ENCODE results near the gene RIT2.

RIT2 gene

DNA sequence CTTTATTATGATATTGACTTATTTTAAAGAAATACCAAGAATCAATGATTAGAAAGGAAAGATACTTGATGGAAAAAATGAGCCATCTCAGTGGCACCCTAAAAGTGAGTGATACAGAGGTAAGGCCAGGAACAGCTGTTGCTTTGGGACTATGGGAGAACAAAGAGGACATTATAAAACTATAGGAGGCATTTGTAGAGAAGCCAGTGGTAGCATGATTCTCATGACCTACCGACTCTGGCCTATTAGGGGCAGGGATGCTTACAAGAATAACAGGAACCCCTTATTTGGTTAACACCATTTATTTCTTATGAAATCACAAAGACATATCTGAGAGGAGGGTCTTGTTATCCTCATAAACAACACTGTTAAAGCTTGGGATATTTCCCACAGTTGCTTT is 162.2 kb downstream of the RIT2 start:
- Histone ChIP-seq H3K9me3 (ENCODE audit: insufficient read depth, low read depth, low read length) (no peaks in the 10 kb centered on the region), H3K27ac (ENCODE audit: low read length) (no peak overlapping the region), H3K36me3 (ENCODE audit: insufficient read depth, low read depth, low read length) (no peaks in the 10 kb centered on the region), H3K9ac (ENCODE audit: low read depth, low read length) (no peak overlapping the region), H3K4me1 (ENCODE audit: insufficient read depth, low read length) (no peaks in the 10 kb centered on the region), H3K27me3 (ENCODE audit: insufficient read depth, low read length) (no peaks in the 10 kb centered on the region), H3K4me3 (ENCODE audit: low read length) (no peak overlapping the region)

GRCh38 chr18:42950732-42951131 is 164.8 kb downstream of the RIT2 start:
- H3K36me3 ChIP-seq (ENCODE audit: insufficient read depth, low read depth, low read length), result no peaks in the 10 kb centered on the region
- no peak overlapping the region for H3K9ac ChIP-seq (ENCODE audit: low read depth, low read length)
- no peaks in the 10 kb centered on the region for H3K27me3 ChIP-seq (ENCODE audit: insufficient read depth, low read length)
- H3K9me3 ChIP-seq (ENCODE audit: insufficient read depth, low read depth, low read length), result no peaks in the 10 kb centered on the region
- H3K27ac ChIP-seq (ENCODE audit: low read length), result no peak overlapping the region
- H3K4me1 ChIP-seq (ENCODE audit: insufficient read depth, low read length), result no peaks in the 10 kb centered on the region
- H3K4me3 ChIP-seq (ENCODE audit: low read length), result no peak overlapping the region

GRCh38 chr18:42948831-42949230 is 166.7 kb downstream of the RIT2 start:
- no peaks in the 10 kb centered on the region for H3K4me1 ChIP-seq (ENCODE audit: insufficient read depth, low read length)
- H3K4me3 ChIP-seq (ENCODE audit: low read length), result no peak overlapping the region
- H3K27me3 ChIP-seq (ENCODE audit: insufficient read depth, low read length), result no peaks in the 10 kb centered on the region
- H3K9me3 ChIP-seq (ENCODE audit: insufficient read depth, low read depth, low read length), result no peaks in the 10 kb centered on the region
- no peak overlapping the region for H3K27ac ChIP-seq (ENCODE audit: low read length)
- no peaks in the 10 kb centered on the region for H3K36me3 ChIP-seq (ENCODE audit: insufficient read depth, low read depth, low read length)
- H3K9ac ChIP-seq (ENCODE audit: low read depth, low read length), result no peak overlapping the region

DNA sequence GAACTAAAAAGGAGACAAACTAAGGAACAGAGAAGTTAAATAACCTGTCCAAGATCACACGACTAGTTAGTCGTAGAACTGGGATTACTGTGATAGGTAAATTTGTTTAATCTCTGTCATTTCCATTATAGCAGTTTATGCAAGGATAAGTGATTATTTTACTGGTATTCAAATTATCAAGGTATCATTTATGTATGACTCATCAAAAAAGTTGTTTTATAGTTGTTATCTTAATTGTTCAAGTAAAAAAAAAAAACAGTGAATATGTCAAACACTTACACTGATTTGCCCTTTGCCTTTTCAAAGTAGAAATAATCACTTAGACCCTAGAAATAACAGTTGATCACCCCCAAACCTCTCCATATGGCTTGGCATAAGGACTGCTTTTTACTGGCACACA is 173.6 kb downstream of the RIT2 start:
- Histone ChIP-seq H3K27me3 (ENCODE audit: insufficient read depth, low read length) (no peaks in the 10 kb centered on the region), H3K9ac (ENCODE audit: low read depth, low read length) (no peak overlapping the region), H3K4me1 (ENCODE audit: insufficient read depth, low read length) (peaks cover 4% of the 10 kb centered on the region; the same call in 1 of the 2 replicates), H3K27ac (ENCODE audit: low read length) (no peak overlapping the region), H3K4me3 (ENCODE audit: low read length) (no peak overlapping the region), H3K36me3 (ENCODE audit: insufficient read depth, low read depth, low read length) (no peaks in the 10 kb centered on the region), H3K9me3 (ENCODE audit: insufficient read depth, low read depth, low read length) (peaks cover 4% of the 10 kb centered on the region; the same call in 1 of the 2 replicates)

DNA sequence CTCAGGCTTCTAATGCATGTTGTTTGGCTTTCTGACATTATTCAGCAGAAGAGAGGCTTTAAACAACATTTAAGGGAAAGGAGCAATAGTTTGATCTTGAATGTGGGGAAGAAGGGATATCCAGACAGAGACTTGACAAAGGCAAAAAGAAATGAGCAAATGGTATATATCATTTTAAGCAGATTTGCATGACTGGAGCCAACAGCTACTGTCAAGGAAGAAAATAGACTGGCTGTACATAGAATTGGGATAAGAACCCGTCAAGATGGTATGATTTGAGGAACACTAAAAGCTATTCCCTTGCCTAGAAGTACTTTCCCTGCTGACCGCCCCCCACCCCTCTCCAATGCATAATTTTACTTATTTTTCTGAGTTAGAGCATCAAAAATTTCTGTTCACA is 174.5 kb downstream of the RIT2 start:
- no peak overlapping the region for H3K27ac ChIP-seq (ENCODE audit: low read length)
- no peak overlapping the region for H3K9ac ChIP-seq (ENCODE audit: low read depth, low read length)
- no peaks in the 10 kb centered on the region for H3K27me3 ChIP-seq (ENCODE audit: insufficient read depth, low read length)
- peaks cover 4% of the 10 kb centered on the region; the same call in 1 of the 2 replicates for H3K4me1 ChIP-seq (ENCODE audit: insufficient read depth, low read length)
- no peaks in the 10 kb centered on the region for H3K36me3 ChIP-seq (ENCODE audit: insufficient read depth, low read depth, low read length)
- H3K4me3 ChIP-seq (ENCODE audit: low read length), result no peak overlapping the region
- H3K9me3 ChIP-seq (ENCODE audit: insufficient read depth, low read depth, low read length), result peaks cover 4% of the 10 kb centered on the region; the same call in 1 of the 2 replicates

GRCh38 chr18:42937436-42937835 is 178.0 kb downstream of the RIT2 start:
- Histone ChIP-seq H3K27me3 (ENCODE audit: insufficient read depth, low read length) (no peaks in the 10 kb centered on the region), H3K4me3 (ENCODE audit: low read length) (no peak overlapping the region), H3K4me1 (ENCODE audit: insufficient read depth, low read length) (peaks cover 4% of the 10 kb centered on the region; the same call in 1 of the 2 replicates), H3K9me3 (ENCODE audit: insufficient read depth, low read depth, low read length) (no peaks in the 10 kb centered on the region), H3K36me3 (ENCODE audit: insufficient read depth, low read depth, low read length) (no peaks in the 10 kb centered on the region), H3K9ac (ENCODE audit: low read depth, low read length) (no peak overlapping the region), H3K27ac (ENCODE audit: low read length) (no peak overlapping the region)

DNA sequence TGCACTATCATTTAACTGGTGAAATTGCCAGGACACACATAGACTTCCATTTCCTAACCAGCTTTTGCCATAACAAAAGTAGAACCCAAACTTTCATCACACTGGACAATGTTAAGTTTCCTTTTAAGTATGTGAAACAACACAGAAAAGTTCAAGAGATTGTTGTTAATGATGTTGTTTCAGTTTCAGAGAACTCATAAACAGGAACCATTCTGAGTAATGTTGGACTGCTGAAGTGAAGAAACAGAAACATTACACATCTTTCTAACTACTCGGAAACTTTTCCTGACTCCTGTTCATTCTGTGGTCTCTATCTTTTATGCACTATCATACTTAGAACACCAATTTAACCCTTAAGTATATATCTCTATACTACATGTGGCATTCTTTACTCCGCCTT is 179.2 kb downstream of the RIT2 start:
- Histone ChIP-seq H3K27ac (ENCODE audit: low read length) (no peak overlapping the region), H3K27me3 (ENCODE audit: insufficient read depth, low read length) (no peaks in the 10 kb centered on the region), H3K9ac (ENCODE audit: low read depth, low read length) (no peak overlapping the region), H3K4me1 (ENCODE audit: insufficient read depth, low read length) (peaks cover 4% of the 10 kb centered on the region; the same call in 1 of the 2 replicates), H3K36me3 (ENCODE audit: insufficient read depth, low read depth, low read length) (no peaks in the 10 kb centered on the region), H3K9me3 (ENCODE audit: insufficient read depth, low read depth, low read length) (no peaks in the 10 kb centered on the region), H3K4me3 (ENCODE audit: low read length) (no peak overlapping the region)

GRCh38 chr18:42931491-42931890 is 184.0 kb downstream of the RIT2 start:
- Histone ChIP-seq H3K27ac (ENCODE audit: low read length) (no peak overlapping the region), H3K4me1 (ENCODE audit: insufficient read depth, low read length) (peaks cover 3% of the 10 kb centered on the region; the same call in 1 of the 2 replicates), H3K27me3 (ENCODE audit: insufficient read depth, low read length) (no peaks in the 10 kb centered on the region), H3K9ac (ENCODE audit: low read depth, low read length) (no peak overlapping the region), H3K9me3 (ENCODE audit: insufficient read depth, low read depth, low read length) (no peaks in the 10 kb centered on the region), H3K4me3 (ENCODE audit: low read length) (no peak overlapping the region), H3K36me3 (ENCODE audit: insufficient read depth, low read depth, low read length) (no peaks in the 10 kb centered on the region)

GRCh38 chr18:42929857-42930256 is 185.6 kb downstream of the RIT2 start:
- Histone ChIP-seq H3K9ac (ENCODE audit: low read depth, low read length) (no peak overlapping the region), H3K36me3 (ENCODE audit: insufficient read depth, low read depth, low read length) (no peaks in the 10 kb centered on the region), H3K4me1 (ENCODE audit: insufficient read depth, low read length) (peaks cover 3% of the 10 kb centered on the region; the same call in 1 of the 2 replicates), H3K27me3 (ENCODE audit: insufficient read depth, low read length) (no peaks in the 10 kb centered on the region), H3K4me3 (ENCODE audit: low read length) (no peak overlapping the region), H3K9me3 (ENCODE audit: insufficient read depth, low read depth, low read length) (no peaks in the 10 kb centered on the region), H3K27ac (ENCODE audit: low read length) (no peak overlapping the region)

- no peak overlapping the region for H3K27ac ChIP-seq (ENCODE audit: low read length)
- no peaks in the 10 kb centered on the region for H3K36me3 ChIP-seq (ENCODE audit: insufficient read depth, low read depth, low read length)
- peaks cover 3% of the 10 kb centered on the region; the same call in 1 of the 2 replicates for H3K4me1 ChIP-seq (ENCODE audit: insufficient read depth, low read length)
- no peak overlapping the region for H3K4me3 ChIP-seq (ENCODE audit: low read length)
- no peaks in the 10 kb centered on the region for H3K9me3 ChIP-seq (ENCODE audit: insufficient read depth, low read depth, low read length)
- no peaks in the 10 kb centered on the region for H3K27me3 ChIP-seq (ENCODE audit: insufficient read depth, low read length)
- no peak overlapping the region for H3K9ac ChIP-seq (ENCODE audit: low read depth, low read length)
These were observed 186.3 kb downstream of the RIT2 start for GRCh38 chr18:42929181-42929580.

GRCh38 chr18:42925036-42925435 is 190.4 kb downstream of the RIT2 start:
- Histone ChIP-seq H3K4me3 (ENCODE audit: low read length) (no peak overlapping the region), H3K4me1 (ENCODE audit: insufficient read depth, low read length) (peaks cover 16% of the 10 kb centered on the region), H3K9ac (ENCODE audit: low read depth, low read length) (no peak overlapping the region), H3K36me3 (ENCODE audit: insufficient read depth, low read depth, low read length) (no peaks in the 10 kb centered on the region), H3K9me3 (ENCODE audit: insufficient read depth, low read depth, low read length) (no peaks in the 10 kb centered on the region), H3K27me3 (ENCODE audit: insufficient read depth, low read length) (no peaks in the 10 kb centered on the region), H3K27ac (ENCODE audit: low read length) (no peak overlapping the region)

DNA sequence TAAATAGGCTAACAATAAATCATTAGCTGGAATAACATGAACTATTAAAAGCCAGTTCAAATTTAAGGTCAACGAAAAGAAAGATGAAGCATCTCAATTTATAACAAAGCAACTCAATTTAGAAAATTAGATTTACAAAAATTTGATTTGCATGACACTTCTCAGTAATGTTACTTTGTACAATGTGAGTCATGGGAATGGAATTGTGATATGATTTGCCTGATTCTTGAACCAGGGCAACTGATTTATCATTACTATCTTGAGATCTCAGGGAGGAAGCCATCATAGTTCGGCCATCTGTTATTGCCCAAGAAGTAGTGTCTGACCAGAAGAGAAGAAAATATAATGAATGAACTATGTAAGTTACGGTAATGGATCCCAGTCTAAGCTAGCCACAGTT is 193.1 kb downstream of the RIT2 start:
- H3K36me3 ChIP-seq (ENCODE audit: insufficient read depth, low read depth, low read length), result no peaks in the 10 kb centered on the region
- H3K27me3 ChIP-seq (ENCODE audit: insufficient read depth, low read length), result no peaks in the 10 kb centered on the region
- peaks cover 13% of the 10 kb centered on the region for H3K4me1 ChIP-seq (ENCODE audit: insufficient read depth, low read length)
- no peak overlapping the region for H3K4me3 ChIP-seq (ENCODE audit: low read length)
- H3K9me3 ChIP-seq (ENCODE audit: insufficient read depth, low read depth, low read length), result no peaks in the 10 kb centered on the region
- H3K9ac ChIP-seq (ENCODE audit: low read depth, low read length), result no peak overlapping the region
- no peak overlapping the region for H3K27ac ChIP-seq (ENCODE audit: low read length)
